Activated T-cell treated with anti-CD3 and anti-CD28 coated beads, Interleukin-2, amount 50 U/mL, for 4 hours (primary cell): Measurements from ENCODE around the gene SAE1. TPM values are rescaled to one million over a fixed set of nuclear protein-coding genes. Genes with fewer than 3 reads are reported as not detected.

Source experiments
- ATAC-seq, 2 donors: fragments of 200-7000 bp; cut with Tn5 transposase; one replicate each; pipeline ENCODE4 v1.10.0; 2021
- DNase-seq: peaks from one replicate; pipeline ENCODE4 v3.0.0-alpha.2; 2020
- H3K27me3 Mint-ChIP-seq: one replicate; pipeline ENCODE4 v1.8.0; 2021; ENCODE audit warnings: low read depth, mixed read lengths
- H3K36me3 Mint-ChIP-seq: one replicate; pipeline ENCODE4 v1.8.0; 2022; ENCODE audit warnings: mixed read lengths; ENCODE audit not compliant: insufficient read depth
- H3K4me1 Mint-ChIP-seq: one replicate; pipeline ENCODE4 v1.8.0; 2021; ENCODE audit warnings: low read depth, mixed read lengths
- H3K4me3 Mint-ChIP-seq: one replicate; pipeline ENCODE4 v1.8.0; 2021; ENCODE audit warnings: mild to moderate bottlenecking, moderate library complexity, mixed read lengths
- H3K9me3 Mint-ChIP-seq: one replicate; pipeline ENCODE4 v1.8.0; 2021; ENCODE audit warnings: mixed read lengths
- total RNA-seq, 3 donors: library from RNA; stranded (reverse); gene quantifications; one replicate each; pipeline ENCODE4 v1.2.1, GENCODE V29; 2021

The SAE1 gene
- total RNA-seq, 3 donors from 2014 or later: 90.0 to 112 (median 99.3) TPM

DNA sequence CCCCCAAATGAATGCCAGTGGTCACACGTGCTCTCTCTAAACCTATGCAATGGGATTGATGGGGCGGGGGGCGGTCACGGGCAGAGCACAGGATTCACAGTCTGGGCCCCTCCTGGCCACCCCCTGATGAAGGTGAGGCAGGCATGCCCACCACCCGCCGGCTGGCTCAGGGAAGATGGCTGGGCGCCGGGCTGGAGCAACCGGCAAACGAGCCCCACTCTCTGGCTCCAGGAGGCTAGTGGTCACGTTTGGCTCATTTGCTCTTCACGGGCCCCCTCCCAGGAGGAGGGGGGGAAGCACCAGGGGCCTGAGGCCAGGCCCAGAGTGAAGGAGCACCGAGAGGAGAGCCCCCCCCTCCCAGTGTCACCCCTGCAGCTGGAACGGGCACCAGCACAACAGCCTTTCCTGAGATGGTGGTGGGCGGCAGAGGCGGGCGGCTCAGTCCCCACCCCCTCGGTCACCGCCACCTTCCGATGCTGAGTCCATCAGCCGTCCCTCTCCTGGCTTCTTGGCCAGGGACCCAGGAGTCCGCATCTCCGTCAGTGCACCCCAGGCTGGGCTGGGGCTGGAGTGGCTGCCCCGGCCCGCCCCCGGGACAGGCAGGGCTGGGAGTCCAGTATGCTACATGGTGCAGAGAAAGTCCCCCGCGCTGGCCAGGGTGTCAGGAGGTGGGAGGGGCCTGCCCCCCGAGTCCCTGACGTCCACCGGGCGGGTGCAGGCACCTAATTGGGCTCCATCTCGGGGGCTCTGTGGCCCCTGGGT is 90.6 kb downstream of the SAE1 start:
- DNase-seq (no peak), ATAC-seq (no peak)
- H3K9me3 Mint-ChIP-seq: no peaks in the 10 kb centered on the region
- peaks cover 2% of the 10 kb centered on the region for H3K36me3 Mint-ChIP-seq
- H3K4me3 Mint-ChIP-seq: no peak overlapping the region
- H3K4me1 Mint-ChIP-seq: peaks cover 4% of the 10 kb centered on the region
- no peaks in the 10 kb centered on the region for H3K27me3 Mint-ChIP-seq

DNA sequence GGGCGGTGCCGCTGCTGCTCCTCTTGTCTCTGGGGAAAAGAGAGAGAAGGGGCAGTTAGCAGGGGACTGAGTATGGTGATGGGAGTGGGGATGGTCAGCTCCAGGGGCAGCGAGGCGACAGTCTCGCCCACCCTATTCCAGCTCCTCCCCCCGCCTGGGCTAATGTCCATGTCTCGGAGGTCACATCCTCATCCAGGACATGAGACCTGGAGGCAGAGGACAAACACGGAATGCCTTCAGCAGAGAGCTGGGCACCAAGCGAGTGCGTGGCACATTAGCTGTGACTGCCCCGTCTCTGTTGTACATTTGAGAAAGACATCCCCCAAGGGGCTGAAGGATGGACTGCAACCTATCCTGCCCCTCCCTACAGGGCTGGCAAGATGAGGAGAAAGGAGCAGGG is 91.3 kb downstream of the SAE1 start:
- no peak overlapping the region for H3K4me3 Mint-ChIP-seq
- no peaks in the 10 kb centered on the region for H3K27me3 Mint-ChIP-seq
- no peaks in the 10 kb centered on the region for H3K9me3 Mint-ChIP-seq
- ATAC-seq (no peak), DNase-seq (no peak)
- peaks cover 7% of the 10 kb centered on the region for H3K4me1 Mint-ChIP-seq
- H3K36me3 Mint-ChIP-seq: peaks cover 2% of the 10 kb centered on the region

DNA sequence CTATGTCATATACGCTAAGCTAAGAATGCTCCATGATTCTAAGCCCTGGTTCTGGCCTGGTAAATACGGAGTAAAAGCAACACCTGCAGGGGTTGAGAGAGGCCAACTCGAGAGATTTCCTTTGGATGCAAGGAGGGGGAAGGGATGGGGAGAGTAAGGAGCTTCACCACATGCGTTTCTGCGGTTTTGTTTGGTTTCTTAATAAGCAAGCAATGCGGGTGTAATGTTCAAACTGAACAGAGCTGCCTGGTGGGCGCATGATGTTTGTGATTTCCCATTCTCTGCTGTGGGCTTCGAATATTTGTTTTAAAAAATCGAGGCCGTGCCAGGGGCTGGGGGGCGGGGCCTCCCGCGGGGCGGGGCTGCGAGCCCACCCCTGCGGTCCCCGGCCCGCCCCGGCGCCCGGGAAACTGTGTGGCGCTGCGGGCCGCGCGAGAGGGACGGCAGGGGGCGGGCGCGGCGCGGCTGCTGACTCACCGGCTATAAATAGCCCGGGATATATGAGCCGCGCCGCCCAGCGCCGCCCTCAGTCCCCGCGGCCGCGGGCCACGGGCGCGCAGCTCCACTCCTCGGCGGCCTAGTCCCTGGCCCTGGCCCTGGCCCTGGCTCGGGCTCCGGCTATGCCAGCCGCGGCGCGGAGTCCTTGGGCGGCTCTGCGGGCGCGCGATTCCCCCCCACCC is 95.3 kb downstream of the SAE1 start:
- Mint-ChIP-seq H3K36me3 (peaks cover 2% of the 10 kb centered on the region), H3K27me3 (no peaks in the 10 kb centered on the region), H3K4me1 (peaks cover 16% of the 10 kb centered on the region), H3K9me3 (no peaks in the 10 kb centered on the region), H3K4me3 (peak overlapping the region; percentile 45)
- DNase-seq (peak; percentile 86), ATAC-seq (peak; percentile 67 to 70)

DNA sequence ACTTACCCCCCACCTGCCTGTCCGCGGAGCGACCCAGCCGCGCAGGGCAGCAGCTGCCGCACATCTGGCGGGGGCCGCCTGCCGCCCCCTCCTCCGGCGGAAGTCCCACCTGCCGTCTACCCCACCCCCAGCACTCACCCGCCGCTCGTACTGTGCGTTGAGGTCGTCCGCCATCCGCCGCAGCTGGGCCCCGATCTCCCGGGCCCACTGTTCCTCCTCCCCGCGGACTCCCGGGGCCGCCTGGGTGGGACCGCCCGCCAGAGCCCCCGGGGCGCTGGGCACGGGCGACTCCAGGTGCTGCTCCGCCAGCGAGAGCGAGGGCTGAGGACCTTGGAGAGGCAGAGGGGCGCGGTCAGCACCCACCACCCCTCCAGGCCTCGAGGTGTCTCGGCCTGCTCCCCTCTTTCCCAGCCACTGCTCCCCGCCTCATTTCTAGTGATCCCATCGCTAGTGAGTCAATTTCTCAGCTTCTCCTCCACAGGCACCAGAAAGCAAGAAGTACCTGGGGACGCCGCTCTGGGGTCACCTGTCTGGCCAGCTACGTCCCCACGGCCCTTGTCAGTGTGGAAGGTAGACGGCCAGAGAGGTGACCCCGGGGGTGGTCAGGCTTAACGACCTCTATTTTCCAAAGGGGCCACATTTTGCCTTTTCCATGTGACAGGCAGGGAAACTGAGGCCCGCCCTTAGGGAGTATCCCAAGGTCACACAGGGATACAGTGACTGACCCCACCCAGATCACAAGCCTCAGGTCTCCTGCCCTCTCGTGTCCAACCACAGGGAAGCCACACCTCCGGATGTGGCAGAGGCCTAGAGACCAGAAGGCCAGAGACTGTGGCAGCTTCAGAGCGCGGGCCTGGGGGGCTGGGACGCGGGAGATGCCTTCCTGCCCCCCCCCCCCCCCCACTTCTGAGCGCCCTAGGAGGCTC is 96.1 kb downstream of the SAE1 start:
- peak in 1 of 2 donors; percentile 2 for ATAC-seq
- peaks cover 21% of the 10 kb centered on the region for H3K4me1 Mint-ChIP-seq
- DNase-seq: no peak
- no peaks in the 10 kb centered on the region for H3K27me3 Mint-ChIP-seq
- H3K36me3 Mint-ChIP-seq: peaks cover 2% of the 10 kb centered on the region
- no peaks in the 10 kb centered on the region for H3K9me3 Mint-ChIP-seq
- peak overlapping the region; percentile 75 for H3K4me3 Mint-ChIP-seq

DNA sequence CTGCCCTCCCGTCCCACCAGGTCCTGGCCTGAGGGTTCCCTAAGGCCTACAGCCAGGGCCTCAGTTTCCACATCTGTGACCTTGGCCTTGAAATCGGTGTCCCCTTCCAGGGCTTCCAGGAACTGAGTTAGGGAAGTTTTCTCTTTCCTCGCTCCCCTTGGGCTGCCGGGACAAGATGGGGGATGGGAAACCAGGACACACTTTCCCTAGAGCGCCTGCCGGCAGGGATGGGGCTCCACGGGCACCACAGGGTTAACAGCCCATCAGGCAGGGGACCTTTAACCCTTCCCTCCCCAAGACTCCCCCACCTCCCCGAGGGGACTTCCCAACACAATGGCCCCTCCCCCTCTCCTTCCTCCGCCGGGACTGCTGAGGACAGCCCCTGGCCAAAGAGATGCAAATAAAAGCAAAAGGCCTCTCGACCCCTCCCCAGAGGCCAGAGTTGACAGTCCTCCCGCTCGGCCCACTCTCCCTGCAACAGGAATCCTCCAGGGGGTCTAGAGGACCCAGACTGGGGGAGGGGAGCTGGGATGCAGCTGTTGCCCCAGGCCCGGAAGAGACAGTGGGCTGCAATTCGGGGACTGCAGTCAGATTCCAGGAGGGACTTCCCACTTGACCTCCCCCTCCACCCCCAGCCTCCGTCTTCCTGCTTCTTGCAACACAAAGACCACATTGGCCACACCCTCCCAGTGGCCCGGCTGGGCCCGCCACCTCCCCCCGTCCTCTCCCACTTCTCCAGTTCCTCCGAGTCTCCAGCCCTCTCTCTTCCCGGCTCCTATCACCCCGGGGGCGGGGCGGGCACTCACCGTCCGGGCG is 96.9 kb downstream of the SAE1 start:
- no peak for ATAC-seq
- H3K36me3 Mint-ChIP-seq: no peaks in the 10 kb centered on the region
- peaks cover 29% of the 10 kb centered on the region for H3K4me1 Mint-ChIP-seq
- no peak for DNase-seq
- no peaks in the 10 kb centered on the region for H3K27me3 Mint-ChIP-seq
- no peaks in the 10 kb centered on the region for H3K9me3 Mint-ChIP-seq
- peak overlapping the region; percentile 75 for H3K4me3 Mint-ChIP-seq

DNA sequence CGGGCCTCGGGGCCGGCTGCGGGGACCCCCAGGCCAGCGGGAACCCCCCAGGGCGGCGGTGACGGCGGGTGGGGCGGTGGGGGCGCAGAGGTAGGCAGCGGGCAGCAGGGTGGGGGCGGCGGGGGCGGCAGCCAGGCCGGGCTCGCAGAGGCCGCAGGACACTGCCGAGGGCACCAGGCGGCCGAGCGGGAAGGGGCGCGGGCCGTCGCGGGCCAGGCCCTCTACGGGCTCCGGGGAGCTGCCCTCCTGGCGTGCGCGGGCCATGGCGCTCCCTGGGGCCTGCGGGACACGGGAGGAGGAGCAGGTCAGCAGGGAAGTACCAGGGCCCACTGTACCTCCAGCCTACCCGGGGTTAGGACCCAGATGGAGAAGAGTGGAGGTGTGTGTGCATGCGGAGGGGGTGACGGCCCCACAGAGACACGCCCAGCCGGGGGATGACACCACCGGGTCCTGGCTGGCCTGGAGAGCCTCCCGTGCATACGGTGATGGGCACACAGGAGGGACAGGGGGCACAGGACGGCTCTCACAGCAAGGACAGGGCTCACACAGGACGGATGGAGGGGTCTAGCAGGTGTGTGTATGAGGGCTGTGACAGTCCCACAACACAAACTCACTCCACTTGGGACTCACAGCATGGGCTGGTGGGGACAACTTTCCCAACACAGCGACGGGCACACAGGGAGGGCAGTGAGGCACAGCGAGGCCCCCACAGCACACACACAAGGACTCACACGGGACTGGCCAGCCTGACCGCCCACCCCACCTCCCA is 97.7 kb downstream of the SAE1 start:
- Mint-ChIP-seq H3K4me1 (peaks cover 34% of the 10 kb centered on the region), H3K36me3 (no peaks in the 10 kb centered on the region), H3K4me3 (no peak overlapping the region), H3K27me3 (no peaks in the 10 kb centered on the region), H3K9me3 (no peaks in the 10 kb centered on the region)
- ATAC-seq: no peak
- DNase-seq: peak; percentile 38

DNA sequence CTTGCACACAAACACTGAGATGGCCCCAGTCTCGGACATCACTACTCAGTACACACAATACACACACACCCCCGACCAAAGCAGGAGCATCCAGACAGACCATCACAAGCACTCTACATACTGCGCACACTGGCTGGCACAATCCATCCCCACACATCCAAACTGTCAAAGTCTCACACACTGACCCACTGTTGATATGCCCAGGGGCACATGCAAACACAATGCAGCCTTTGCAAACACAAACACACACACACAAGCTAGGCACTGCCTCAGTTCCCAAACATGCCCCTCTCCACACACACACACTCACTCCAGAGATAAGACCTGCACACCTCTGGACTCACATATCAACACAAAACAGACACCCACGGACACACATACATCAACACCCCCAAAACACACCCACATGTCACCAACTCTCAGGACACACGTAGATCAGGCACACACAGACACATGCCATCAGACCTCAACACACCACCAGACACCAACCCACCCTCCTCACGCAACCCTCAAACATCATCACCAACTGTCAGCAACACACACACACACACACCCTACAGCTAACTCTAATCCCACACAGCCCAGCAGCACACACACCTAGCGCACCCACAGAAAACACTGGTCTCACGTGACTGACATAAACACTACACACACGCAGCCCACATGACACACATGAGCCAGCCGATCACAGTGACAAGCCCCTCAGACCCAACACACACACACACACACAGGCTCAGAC is 98.5 kb downstream of the SAE1 start:
- H3K9me3 Mint-ChIP-seq: no peaks in the 10 kb centered on the region
- no peaks in the 10 kb centered on the region for H3K27me3 Mint-ChIP-seq
- DNase-seq (no peak), ATAC-seq (no peak)
- H3K4me1 Mint-ChIP-seq: peaks cover 34% of the 10 kb centered on the region
- no peaks in the 10 kb centered on the region for H3K36me3 Mint-ChIP-seq
- no peak overlapping the region for H3K4me3 Mint-ChIP-seq

DNA sequence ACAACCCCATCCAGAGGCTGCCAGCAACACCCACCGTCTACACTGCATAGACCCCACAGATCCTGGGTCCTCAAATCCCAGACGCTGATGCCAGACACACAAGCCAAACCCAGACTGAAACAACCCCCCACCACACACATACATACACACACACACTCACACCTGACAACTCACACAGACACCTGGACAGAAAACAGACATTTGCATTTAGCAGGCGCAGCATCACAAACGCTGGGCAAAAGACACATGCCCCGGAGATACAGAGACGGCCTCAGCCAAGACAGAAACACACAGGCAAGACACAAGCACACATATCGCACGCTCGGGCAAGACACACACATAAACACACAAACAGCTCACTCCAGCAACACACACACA is 99.0 kb downstream of the SAE1 start:
- DNase-seq: no peak
- Mint-ChIP-seq H3K4me1 (peaks cover 34% of the 10 kb centered on the region), H3K4me3 (no peak overlapping the region), H3K36me3 (no peaks in the 10 kb centered on the region), H3K27me3 (no peaks in the 10 kb centered on the region), H3K9me3 (no peaks in the 10 kb centered on the region)
- ATAC-seq: no peak

DNA sequence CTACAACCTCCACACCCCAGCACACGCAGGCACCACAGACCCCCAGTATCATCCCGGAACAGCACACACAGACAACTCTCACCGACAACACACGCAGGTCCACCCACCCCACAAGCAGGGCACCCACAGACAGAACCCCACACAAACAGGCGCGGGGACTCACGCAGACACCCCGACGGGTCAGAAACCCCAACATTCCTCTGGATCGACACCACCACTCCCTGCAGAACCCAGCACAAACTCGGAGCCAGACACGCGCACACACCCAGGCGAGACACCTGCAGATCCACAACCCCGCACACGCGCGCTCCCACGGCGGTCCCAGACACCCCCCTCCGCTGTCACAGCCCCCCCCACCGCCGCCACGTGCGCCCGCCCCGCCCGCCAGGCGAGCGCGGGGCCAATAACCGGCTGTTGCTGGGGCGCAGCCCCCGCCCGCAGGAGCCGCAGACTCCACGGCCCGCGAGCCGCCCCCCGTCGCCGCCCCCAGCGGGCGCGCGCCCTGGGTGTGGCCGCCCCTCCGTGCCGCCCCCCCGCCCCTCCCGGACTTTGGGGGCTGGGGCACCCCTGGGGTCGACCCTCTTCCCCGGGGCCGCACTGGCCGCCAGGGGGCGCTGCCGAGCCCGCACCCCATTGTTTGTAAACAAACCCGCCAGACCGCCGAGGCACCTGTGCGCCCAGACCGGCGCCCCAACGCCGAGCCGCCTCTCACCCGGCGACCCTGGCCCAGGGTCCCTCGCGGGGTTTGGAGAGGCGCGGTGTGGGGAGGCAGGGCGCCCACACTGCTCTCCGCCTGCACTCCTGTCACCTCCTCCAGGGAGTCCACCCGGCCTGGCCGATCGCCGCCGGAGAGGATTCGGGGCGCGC is 99.7 kb downstream of the SAE1 start:
- H3K27me3 Mint-ChIP-seq: no peaks in the 10 kb centered on the region
- peaks cover 34% of the 10 kb centered on the region for H3K4me1 Mint-ChIP-seq
- DNase-seq: peak; percentile 78
- no peaks in the 10 kb centered on the region for H3K36me3 Mint-ChIP-seq
- ATAC-seq: peak; percentile 27 to 30
- H3K4me3 Mint-ChIP-seq: peak overlapping the region; percentile 58
- no peaks in the 10 kb centered on the region for H3K9me3 Mint-ChIP-seq

DNA sequence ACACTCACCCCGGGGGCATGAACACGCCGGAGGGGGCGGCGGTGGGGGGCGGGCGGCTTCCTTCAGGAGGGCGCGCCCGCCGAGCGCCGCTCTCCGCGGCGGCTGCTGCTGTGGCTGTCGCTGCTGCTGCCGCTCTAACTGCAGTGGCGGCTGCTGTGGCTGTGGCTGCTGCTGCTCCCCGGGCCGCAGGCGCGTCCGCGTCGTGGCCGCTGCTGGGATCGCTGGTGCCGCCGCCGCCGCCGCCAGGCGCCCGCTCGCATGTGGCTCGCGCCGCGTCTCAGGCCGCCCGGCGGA is 100.2 kb downstream of the SAE1 start, which contains the start of gene BBC3:
Gene BBC3 (minus strand): TSS at position 279 of the 294 bp plus-strand sequence. CDS start 2,768 bp downstream, outside the sequence.
- H3K27me3 Mint-ChIP-seq: no peaks in the 10 kb centered on the region
- H3K9me3 Mint-ChIP-seq: no peaks in the 10 kb centered on the region
- peak within 1 kb of the TSS; percentile 76 for H3K4me3 Mint-ChIP-seq
- H3K36me3 Mint-ChIP-seq: no peaks in the 10 kb centered on the region
- ATAC-seq: no peak
- H3K4me1 Mint-ChIP-seq: peaks cover 29% of the 10 kb centered on the region
- no peak for DNase-seq

DNA sequence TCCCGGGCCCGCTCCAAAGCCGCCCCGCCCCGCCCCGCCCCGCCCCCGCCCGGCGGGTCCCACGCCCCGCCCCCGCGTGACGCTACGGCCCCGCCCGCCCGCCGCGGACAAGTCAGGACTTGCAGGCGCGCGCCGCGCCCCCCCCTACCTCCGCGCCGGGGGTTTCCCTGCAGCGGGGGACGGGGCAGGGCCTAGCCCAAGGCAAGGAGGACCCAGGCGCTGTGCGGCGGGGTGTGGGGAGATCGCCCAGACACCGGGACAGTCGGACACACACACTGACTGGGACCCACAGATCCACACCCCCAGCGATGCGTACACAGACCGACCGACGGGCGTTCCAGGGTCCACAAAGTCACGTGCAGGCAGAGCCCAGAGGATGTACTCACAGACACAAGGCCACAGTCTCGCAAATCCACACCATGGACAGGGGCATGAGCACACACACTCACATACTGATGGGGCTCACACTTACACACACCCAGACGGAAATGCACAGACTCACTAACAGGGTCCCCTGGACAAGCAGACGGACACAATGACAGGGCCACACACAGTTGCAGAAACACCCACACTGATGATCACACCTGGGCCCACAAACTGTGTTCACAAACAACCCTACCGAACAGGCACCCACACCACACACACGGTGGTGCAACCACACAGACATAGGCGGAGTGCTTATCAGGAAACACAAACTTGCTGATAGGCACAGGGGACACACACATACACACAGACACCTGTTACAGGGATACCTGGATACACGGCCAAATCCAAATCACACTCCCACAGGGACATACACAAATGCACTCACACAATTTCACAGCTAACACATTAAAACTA is 100.8 kb downstream of the SAE1 start:
- H3K4me3 Mint-ChIP-seq: peak overlapping the region; percentile 76
- no peaks in the 10 kb centered on the region for H3K36me3 Mint-ChIP-seq
- DNase-seq (peak; percentile 94), ATAC-seq (peak; percentile 65 to 66)
- H3K27me3 Mint-ChIP-seq: no peaks in the 10 kb centered on the region
- H3K4me1 Mint-ChIP-seq: peaks cover 29% of the 10 kb centered on the region
- H3K9me3 Mint-ChIP-seq: no peaks in the 10 kb centered on the region
